GM06990 (cell line): Measurements from ENCODE around the gene CDH4.

Experiments
- DNase-seq: peaks from one replicate; pipeline ENCODE4 v3.0.0-alpha.2; 2011; ENCODE audit not compliant: insufficient read length; ENCODE audit errors: extremely low read depth
- H3K27me3 ChIP-seq: replicated peaks from 2 replicates; pipeline ENCODE4 v1.6.0; 2011; ENCODE audit warnings: low read length; ENCODE audit not compliant: control insufficient read depth, insufficient read depth
- H3K36me3 ChIP-seq: 2 replicates; pipeline ENCODE4 v1.5.1; 2011; ENCODE audit warnings: low read length; ENCODE audit not compliant: control insufficient read depth, insufficient read depth
- H3K4me3 ChIP-seq: replicated peaks from 2 replicates; pipeline ENCODE4 v1.5.1; 2011; ENCODE audit warnings: low read depth, mild to moderate bottlenecking, control low read depth, low read length
- CTCF ChIP-seq: IDR thresholded peaks from 2 replicates; pipeline ENCODE4 v1.5.1; 2011; ENCODE audit warnings: low read length, control low read depth, mild to moderate bottlenecking, inconsistent platforms; ENCODE audit not compliant: insufficient read depth, poor library complexity, severe bottlenecking

Gene CDH4

DNA sequence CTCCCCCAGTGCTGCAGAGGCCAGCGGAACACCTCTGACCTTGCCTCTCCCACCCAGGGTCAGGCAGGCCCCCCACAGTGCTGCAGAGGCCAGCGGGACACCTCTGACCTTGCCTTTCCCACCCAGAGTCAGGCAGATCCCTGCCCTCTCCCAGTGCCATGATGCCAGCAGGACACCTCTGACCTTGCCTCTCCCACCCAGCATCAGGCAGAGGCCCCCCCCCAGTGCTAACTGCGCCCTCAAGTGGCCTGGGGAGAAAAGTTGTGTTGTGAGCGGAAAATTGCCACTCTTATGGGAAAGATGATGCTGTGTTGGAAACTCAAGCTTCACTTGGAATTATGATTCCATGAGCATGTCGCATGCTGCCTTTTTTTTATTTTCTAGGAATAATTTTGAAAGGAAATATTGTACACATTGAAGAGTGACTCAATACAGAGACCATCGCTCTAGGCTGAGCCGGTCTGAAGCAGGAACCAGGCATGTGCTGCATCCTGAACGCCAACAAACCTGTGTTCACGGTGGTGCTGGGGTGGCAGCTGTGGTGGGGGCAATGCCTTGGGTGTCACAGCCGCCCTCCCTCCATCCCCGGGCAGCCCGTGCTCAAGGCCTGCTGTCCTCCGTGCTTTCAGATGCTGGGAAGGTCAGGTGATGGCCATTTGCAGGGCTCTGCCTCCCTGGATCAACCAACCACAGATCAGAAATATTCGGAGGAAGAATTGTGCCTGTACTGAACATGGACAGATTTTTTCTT is 98.6 kb downstream of the CDH4 start:
- no peaks in the 10 kb centered on the region for H3K27me3 ChIP-seq
- no peak for DNase-seq

GRCh38 chr20:61352346-61353260 is 100.5 kb downstream of the CDH4 start:
- no peak for DNase-seq
- no peak for TF ChIP-seq CTCF
- Histone ChIP-seq H3K36me3 (no peaks in the 10 kb centered on the region), H3K27me3 (no peaks in the 10 kb centered on the region), H3K4me3 (no peak overlapping the region)

More for the DNA sequence above, 98.6 kb downstream of the CDH4 start:
- H3K4me3 ChIP-seq, result no peak overlapping the region
- no peak for TF ChIP-seq CTCF
- no peaks in the 10 kb centered on the region for H3K36me3 ChIP-seq

GRCh38 chr20:61353261-61354000 is 101.4 kb downstream of the CDH4 start:
- TF ChIP-seq CTCF, result no peak
- DNase-seq, result no peak
- H3K4me3 ChIP-seq, result no peak overlapping the region
- no peaks in the 10 kb centered on the region for H3K27me3 ChIP-seq
- no peaks in the 10 kb centered on the region for H3K36me3 ChIP-seq

DNA sequence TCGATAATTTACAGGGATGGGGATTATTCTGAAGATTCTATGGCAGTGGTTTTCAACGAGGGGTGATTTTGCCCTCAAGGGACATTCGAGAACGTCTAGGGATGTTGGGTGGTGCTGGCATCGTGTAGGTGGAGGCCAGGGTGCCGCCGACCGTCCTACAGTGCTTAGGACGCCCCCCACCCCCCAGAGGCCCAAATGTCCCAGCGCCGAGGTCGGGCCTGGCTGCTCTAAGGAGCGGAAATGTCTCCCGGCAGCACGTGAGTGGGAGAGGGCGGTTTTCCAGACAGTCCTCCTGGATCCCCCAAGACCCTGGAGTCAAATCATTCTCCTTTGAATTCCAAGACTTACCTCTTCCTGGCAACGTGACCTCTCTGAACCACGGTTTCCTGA is 101.9 kb downstream of the CDH4 start:
- TF ChIP-seq CTCF, result no peak
- no peak for DNase-seq
- H3K27me3 ChIP-seq, result no peaks in the 10 kb centered on the region
- no peak overlapping the region for H3K4me3 ChIP-seq
- H3K36me3 ChIP-seq, result no peaks in the 10 kb centered on the region

DNA sequence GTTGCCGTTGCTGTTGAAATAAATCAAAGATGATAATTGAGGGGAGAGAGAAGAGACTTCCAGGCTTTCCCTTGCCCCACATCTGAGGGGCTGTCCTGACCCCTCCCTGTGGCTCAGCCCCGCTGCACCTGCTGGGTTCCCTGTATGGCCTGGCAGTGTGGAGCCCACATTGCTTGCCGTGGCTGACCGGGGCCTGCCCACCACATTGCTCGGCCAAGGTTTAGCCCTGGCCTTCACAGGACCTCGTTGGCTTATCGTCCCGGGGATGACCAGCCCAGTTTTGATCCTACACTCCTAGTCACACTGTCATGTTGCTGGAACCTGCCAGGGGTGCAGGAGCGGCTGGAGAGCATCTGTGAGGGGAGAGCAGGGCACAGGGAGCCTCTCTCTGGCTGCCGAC is 102.4 kb downstream of the CDH4 start:
- no peak for DNase-seq
- no peak for TF ChIP-seq CTCF
- no peaks in the 10 kb centered on the region for H3K27me3 ChIP-seq
- no peak overlapping the region for H3K4me3 ChIP-seq
- no peaks in the 10 kb centered on the region for H3K36me3 ChIP-seq
